BJ (cell line): ENCODE data around the gene ZBTB7B. TPM values are rescaled to one million over a fixed set of nuclear protein-coding genes. Genes with fewer than 3 reads are reported as not detected.

Experiments used
- CTCF ChIA-PET: fragments of 350-600 bp; formaldehyde crosslinking; extraction: SDS; loops from one replicate; lab custom pipeline; 2021; ENCODE audit warnings: antibody characterized with exemption, inconsistent platforms; lab: Yijun Ruan, JAX
- POLR2A ChIA-PET: fragments of 300-600 bp; sonication (Branson Sonifier 250); formaldehyde crosslinking; extraction: SDS; loops from one replicate; lab custom pipeline; 2021; ENCODE audit warnings: antibody characterized with exemption; lab: Charles Lee
- DNase-seq: peaks from one replicate; pipeline ENCODE4 v3.0.0-alpha.2; 2011; ENCODE audit warnings: low read depth
- H3K27me3 ChIP-seq: 2 replicates; pipeline ENCODE4 v1.6.0; 2011; ENCODE audit warnings: low read length; ENCODE audit not compliant: control insufficient read depth, insufficient read depth
- H3K36me3 ChIP-seq: 2 replicates; pipeline ENCODE4 v1.5.1; 2011; ENCODE audit warnings: low read length; ENCODE audit not compliant: control insufficient read depth, insufficient read depth
- H3K4me3 ChIP-seq: 2 replicates; pipeline ENCODE4 v1.5.1; 2011; ENCODE audit warnings: low read depth, mild to moderate bottlenecking, control low read depth, low read length
- CTCF ChIP-seq: IDR thresholded peaks from 2 replicates; pipeline ENCODE4 v1.5.1; 2011; ENCODE audit warnings: low read depth, mild to moderate bottlenecking, control low read depth, inconsistent platforms, low read length, moderate library complexity; ENCODE audit not compliant: insufficient read depth
- polyA plus RNA-seq: library from polyadenylated mRNA; depleted of rRNA; stranded (reverse); fragments of >200 nt; gene quantifications from 2 replicates; pipeline ENCODE4 v1.2.3, GENCODE V29; 2011

The ZBTB7B gene
- polyA plus RNA-seq, 1 experiment = 29.4 TPM

GRCh38 chr1:155023627-155024026, 21.0 kb downstream of the ZBTB7B start:
- no peaks in the 10 kb centered on the region for H3K27me3 ChIP-seq
- no peak for TF ChIP-seq CTCF
- POLR2A ChIA-PET = no interaction called here
- DNase-seq = no peak
- H3K36me3 ChIP-seq = no peaks in the 10 kb centered on the region
- CTCF ChIA-PET = interaction anchor here (0.6 to 1.5 kb wide), 5 partner anchors 8 to 34 kb away, joined by 3 to 4 read pairs (median 3); no protein-coding TSS in a partner anchor
- no peak overlapping the region for H3K4me3 ChIP-seq

- Histone ChIP-seq H3K27me3 (no peaks in the 10 kb centered on the region), H3K36me3 (no peaks in the 10 kb centered on the region), H3K4me3 (no peak overlapping the region)
- no peak for DNase-seq
- ChIA-PET POLR2A (no interaction called here), CTCF (no interaction called here)
- TF ChIP-seq CTCF = no peak
These were observed 21.7 kb downstream of the ZBTB7B start for GRCh38 chr1:155024315-155024714.

GRCh38 chr1:155026154-155026553, 23.6 kb downstream of the ZBTB7B start:
- POLR2A ChIA-PET = no interaction called here
- no peak for TF ChIP-seq CTCF
- Histone ChIP-seq H3K4me3 (no peak overlapping the region), H3K36me3 (no peaks in the 10 kb centered on the region), H3K27me3 (no peaks in the 10 kb centered on the region)
- CTCF ChIA-PET = interaction anchor here (1.0 to 1.5 kb wide), 2 partner anchors 10 to 12 kb away, joined by 3 to 4 read pairs; no protein-coding TSS in a partner anchor
- DNase-seq = no peak

- Histone ChIP-seq H3K27me3 (no peaks in the 10 kb centered on the region), H3K4me3 (no peak overlapping the region), H3K36me3 (no peaks in the 10 kb centered on the region)
- TF ChIP-seq CTCF = no peak
- ChIA-PET POLR2A (no interaction called here), CTCF (interaction anchor here (1.0 to 1.5 kb wide), 2 partner anchors 10 to 12 kb away, joined by 3 to 4 read pairs; no protein-coding TSS in a partner anchor)
- DNase-seq = no peak
These were observed 24.0 kb downstream of the ZBTB7B start for GRCh38 chr1:155026588-155026987.

GRCh38 chr1:155029513-155030242, 27.1 kb downstream of the ZBTB7B start:
- ChIA-PET POLR2A (no interaction called here), CTCF (interaction anchor here (0.7 to 6.9 kb wide), 2 partner anchors 12 to 15 kb away, joined by 3 to 31 read pairs; no protein-coding TSS in a partner anchor)
- no peak for TF ChIP-seq CTCF
- H3K27me3 ChIP-seq = 0 out of 2 replicates have a peak, but pooled peaks cover 1% of the 10 kb centered on the region
- H3K4me3 ChIP-seq = no peak overlapping the region
- no peak for DNase-seq
- H3K36me3 ChIP-seq = no peaks in the 10 kb centered on the region
